SKM-1 (cell line): ENCODE measurements around the gene MTARC1.

Experiments used
- DNase-seq: peaks from one replicate; lab custom pipeline; 2025; ENCODE audit not compliant: unreplicated experiment; lab: John Stamatoyannopoulos, UW

MTARC1 gene

DNA sequence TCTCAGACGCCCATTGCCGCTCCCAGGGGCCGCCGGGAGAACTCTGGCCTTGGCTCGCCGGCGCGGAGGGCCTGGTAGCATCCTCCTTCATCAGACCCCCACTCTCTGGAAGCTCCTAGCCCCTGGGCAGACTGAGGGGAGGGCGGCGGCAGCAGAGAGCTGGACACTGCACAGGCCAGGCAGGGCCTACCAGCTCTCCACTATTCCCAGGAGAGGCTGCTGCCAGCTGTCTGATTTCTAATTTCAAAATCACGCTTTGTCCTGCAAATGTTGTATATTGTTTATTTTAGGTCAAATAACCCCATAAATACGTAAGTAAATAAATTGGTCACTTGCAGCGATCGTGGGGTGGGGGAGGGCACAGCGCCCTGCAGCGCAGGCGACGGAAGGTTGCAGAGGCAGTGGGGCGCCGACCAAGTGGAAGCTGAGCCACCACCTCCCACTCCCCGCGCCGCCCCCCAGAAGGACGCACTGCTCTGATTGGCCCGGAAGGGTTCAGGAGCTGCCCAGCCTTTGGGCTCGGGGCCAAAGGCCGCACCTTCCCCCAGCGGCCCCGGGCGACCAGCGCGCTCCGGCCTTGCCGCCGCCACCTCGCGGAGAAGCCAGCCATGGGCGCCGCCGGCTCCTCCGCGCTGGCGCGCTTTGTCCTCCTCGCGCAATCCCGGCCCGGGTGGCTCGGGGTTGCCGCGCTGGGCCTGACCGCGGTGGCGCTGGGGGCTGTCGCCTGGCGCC is at the start of gene MTARC1:
TSS of gene MTARC1 (plus strand) at position 577 of the 732 bp plus-strand sequence. CDS start at position 609, 32 bp downstream.
- DNase-seq: peak; percentile 78

DNA sequence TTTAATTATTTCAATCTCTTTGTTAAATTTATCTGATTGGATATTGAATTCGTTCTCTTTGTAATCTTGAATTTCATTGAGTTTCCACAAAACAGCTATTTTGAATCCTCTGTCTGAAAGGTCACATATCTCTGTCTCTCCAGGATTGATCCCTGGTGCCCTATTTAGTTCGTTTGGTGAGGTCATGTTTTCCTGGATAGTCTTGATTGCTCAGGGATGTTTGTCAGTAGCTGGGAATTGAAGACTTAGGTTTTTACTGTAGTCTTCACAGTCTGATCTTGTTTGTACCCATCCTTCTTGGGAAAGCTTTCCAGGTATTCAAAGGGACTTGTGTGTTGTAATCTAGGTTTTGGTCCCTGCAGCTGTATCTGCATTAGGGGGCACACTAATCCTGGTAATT is 45.4 kb upstream of the MTARC1 start:
- DNase-seq: no peak

DNA sequence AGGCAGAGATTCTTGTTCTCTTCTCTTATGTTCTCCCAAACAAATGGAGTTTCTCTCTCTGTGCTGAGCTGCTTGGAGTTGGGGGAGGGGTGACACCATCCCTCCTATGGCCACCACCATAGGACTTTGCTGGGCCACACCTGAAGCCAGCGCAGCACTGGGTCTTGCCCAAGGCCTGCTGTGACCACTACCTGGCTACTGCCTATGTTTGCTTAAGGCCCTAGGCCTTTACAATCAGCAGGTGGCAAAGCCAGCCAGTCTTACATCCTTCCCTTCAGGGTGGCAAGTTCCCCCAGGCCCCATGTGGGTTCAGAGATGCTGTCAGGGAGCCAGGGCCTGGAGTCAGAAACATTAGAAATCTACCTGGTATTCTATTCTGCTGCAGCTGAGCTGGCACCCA is 44.9 kb upstream of the MTARC1 start:
- no peak for DNase-seq

- no peak for DNase-seq
Observed at GRCh38 chr1:220742520-220742919, 44.2 kb upstream of the MTARC1 start.

- DNase-seq: no peak
Observed at GRCh38 chr1:220746851-220747250, 39.9 kb upstream of the MTARC1 start.

GRCh38 chr1:220747437-220748088 is 39.1 kb upstream of the MTARC1 start:
- DNase-seq: no peak

DNA sequence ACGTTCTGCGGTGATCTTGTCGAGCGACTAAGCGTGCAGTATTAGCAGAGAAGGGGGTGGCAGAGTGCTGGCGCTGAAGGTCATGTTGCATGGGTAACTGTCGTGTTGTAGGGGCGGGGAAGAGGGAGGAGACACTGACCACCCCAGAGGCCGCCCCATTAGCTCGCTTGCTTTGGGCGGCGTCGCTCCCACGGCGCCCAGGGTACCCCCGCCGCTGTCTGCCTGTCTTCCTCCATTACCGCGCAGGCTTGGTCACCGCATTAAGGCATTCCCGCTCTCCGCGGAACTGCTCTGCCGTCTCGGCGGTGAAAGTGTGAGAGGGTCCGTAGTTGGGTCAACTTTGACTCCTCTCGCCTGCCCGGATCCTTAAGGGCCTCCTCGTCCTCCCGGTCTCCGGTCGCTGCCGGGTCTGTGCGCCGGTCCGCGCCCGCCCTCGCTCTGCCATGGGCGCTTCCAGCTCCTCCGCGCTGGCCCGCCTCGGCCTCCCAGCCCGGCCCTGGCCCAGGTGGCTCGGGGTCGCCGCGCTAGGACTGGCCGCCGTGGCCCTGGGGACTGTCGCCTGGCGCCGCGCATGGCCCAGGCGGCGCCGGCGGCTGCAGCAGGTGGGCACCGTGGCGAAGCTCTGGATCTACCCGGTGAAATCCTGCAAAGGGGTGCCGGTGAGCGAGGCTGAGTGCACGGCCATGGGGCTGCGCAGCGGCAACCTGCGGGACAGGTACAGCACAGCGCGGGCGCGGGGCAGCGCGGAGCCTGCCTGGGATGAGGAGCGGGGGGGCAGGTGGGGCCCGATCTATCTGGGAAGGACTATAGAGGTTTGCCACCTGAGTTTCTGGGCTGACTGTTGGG is 38.4 kb upstream of the MTARC1 start, which contains the start of gene MTARC2:
TSS of gene MTARC2 (plus strand) at position 234 of the 846 bp plus-strand sequence. CDS start at position 444, 210 bp downstream.
- no peak for DNase-seq

DNA sequence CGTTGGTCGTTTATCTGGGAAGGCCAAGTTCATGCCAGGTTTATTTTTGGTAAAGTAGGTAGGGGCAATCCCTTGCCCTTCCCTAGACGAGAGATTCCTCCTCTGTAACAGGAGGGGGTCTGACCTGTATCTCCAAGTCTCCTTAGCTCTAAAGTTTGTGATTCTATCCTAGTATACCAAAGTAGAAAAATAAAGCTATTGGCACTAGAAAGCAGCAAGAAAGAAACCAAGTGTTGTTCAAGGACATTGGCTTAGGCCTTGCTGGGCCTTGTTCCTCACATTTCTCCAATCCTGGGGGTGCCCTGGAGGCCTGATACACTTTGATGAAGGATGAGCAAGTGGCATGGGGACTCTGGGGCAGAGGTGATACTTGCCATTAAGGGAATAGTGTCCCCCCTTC is 37.8 kb upstream of the MTARC1 start:
- no peak for DNase-seq

DNA sequence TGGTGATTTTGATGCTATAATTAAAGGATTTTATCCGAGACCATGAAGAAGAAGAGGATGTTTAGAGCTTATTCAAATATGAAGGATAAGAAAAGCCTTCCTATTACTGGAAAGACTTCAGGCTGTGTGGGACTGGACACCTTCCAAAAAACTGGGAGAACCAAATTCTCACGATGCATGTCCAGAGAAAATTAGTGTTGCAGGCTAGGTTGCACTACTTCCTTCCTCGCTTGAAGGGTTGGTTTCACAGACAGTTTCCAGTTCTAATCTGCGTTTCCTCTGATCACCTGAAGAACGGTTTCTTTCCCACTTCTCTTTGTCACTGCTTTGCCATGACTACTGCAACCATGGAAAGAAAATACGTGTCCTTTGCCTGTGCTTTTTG is 36.6 kb upstream of the MTARC1 start:
- DNase-seq: no peak

DNA sequence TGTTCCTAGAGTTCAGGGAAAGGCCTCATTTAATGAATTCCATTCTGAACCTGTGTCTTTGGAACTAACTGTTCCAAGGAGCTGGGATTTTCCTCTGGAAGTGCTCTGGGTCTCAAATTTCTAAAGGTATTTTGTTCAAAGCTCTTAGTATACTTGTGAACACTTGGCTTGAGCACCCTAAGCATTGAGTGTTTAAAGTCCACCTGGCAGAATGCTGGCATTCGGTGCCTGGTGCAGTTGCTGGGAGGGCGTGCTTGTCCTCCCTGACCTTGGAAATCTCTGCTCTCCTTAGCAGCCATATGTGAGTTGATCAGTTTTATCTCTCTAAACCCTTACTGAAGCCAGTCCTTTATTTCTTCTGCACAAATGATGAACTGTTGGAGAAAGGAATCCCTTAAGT is 35.6 kb upstream of the MTARC1 start:
- DNase-seq: no peak

GRCh38 chr1:220754212-220754917 is 32.3 kb upstream of the MTARC1 start:
- DNase-seq: no peak

- DNase-seq: no peak
Observed at GRCh38 chr1:220754918-220755295, 31.8 kb upstream of the MTARC1 start.

DNA sequence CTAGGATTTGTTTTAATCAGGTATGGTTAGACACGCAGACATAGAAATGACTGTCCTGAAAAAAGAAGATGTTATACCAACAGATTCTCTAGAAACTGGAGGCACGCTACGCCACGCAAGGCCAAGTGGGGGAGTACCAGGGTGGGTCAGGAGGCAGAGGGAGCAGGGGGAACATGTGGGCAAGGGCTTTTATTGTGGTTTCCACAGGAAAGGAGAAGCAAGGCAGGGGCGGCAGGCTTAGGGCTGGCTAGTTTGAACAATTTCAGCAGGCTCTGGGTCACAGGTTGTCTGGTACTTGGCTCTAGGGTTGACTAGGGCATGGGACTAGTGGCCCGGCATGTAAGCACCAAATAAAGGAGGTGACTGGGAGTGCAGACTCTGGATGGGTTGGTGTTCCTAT is 31.4 kb upstream of the MTARC1 start:
- no peak for DNase-seq

GRCh38 chr1:220757441-220757840 is 29.3 kb upstream of the MTARC1 start:
- DNase-seq: no peak

- DNase-seq: no peak
Observed at GRCh38 chr1:220759147-220759546, 27.6 kb upstream of the MTARC1 start.

- DNase-seq: no peak
Observed at GRCh38 chr1:220761688-220762427, 24.9 kb upstream of the MTARC1 start.

- no peak for DNase-seq
Observed at GRCh38 chr1:220764757-220765156, 22.0 kb upstream of the MTARC1 start.

GRCh38 chr1:220767312-220768125 is 19.2 kb upstream of the MTARC1 start:
- DNase-seq: no peak

- peak; percentile 57 for DNase-seq
Observed at GRCh38 chr1:220768126-220768601, 18.5 kb upstream of the MTARC1 start.
